HepG2 (cell line): ENCODE data around the gene FOXD2. TPM values are rescaled to one million over a fixed set of nuclear protein-coding genes. Genes with fewer than 3 reads are reported as not detected.
A peak's percentile ranks its signal among the peaks of the same experiment; 100 is the strongest.

ENCODE experiments used
- ARHGAP35 ChIP-seq: sonication (generic); formaldehyde crosslinking; IDR thresholded peaks from 2 replicates; pipeline ENCODE4 v1.9.0; 2022; ENCODE audit warnings: mild to moderate bottlenecking, inconsistent platforms, moderate library complexity, missing genetic modification reagents, borderline replicate concordance
- ATRX ChIP-seq: sonication (generic); formaldehyde crosslinking; IDR thresholded peaks from 2 replicates; pipeline ENCODE4 v1.4.0; 2020; ENCODE audit warnings: missing genetic modification reagents, borderline replicate concordance
- BCL3 ChIP-seq: sonication (generic); formaldehyde crosslinking; IDR thresholded peaks from 2 replicates; pipeline ENCODE4 v1.5.1; 2020; ENCODE audit warnings: mild to moderate bottlenecking, missing genetic modification reagents, moderate library complexity
- CSRNP1 ChIP-seq: sonication (generic); formaldehyde crosslinking; IDR thresholded peaks from 2 replicates; pipeline ENCODE4 v1.8.1; 2023; ENCODE audit warnings: mild to moderate bottlenecking, missing genetic modification reagents
- LRRFIP1 ChIP-seq: sonication (generic); formaldehyde crosslinking; conservative IDR thresholded peaks from 2 replicates; pipeline ENCODE4 v1.4.0; 2020; ENCODE audit warnings: missing genetic modification reagents
- NR2C2 ChIP-seq: sonication (generic); formaldehyde crosslinking; IDR thresholded peaks from 2 replicates; pipeline ENCODE4 v1.4.0; 2020; ENCODE audit warnings: missing genetic modification reagents, mild to moderate bottlenecking, moderate library complexity, borderline replicate concordance
- PATZ1 ChIP-seq: sonication (generic); formaldehyde crosslinking; IDR thresholded peaks from 2 replicates; pipeline ENCODE4 v1.4.0; 2020; ENCODE audit warnings: missing genetic modification reagents
- SP140L ChIP-seq: sonication (generic); formaldehyde crosslinking; IDR thresholded peaks from 2 replicates; pipeline ENCODE4 v1.4.0; 2020; ENCODE audit warnings: missing genetic modification reagents, borderline replicate concordance
- ZFY ChIP-seq: sonication (generic); formaldehyde crosslinking; IDR thresholded peaks from 2 replicates; pipeline ENCODE4 v1.4.0; 2020; ENCODE audit warnings: missing genetic modification reagents
- ZNF18 ChIP-seq: sonication (generic); formaldehyde crosslinking; IDR thresholded peaks from 2 replicates; pipeline ENCODE4 v1.8.0; 2022; ENCODE audit warnings: mild to moderate bottlenecking, missing genetic modification reagents; ENCODE audit not compliant: insufficient replicate concordance
- ZNF260 ChIP-seq: sonication (generic); formaldehyde crosslinking; IDR thresholded peaks from 2 replicates; pipeline ENCODE4 v1.4.0; 2020; ENCODE audit warnings: missing genetic modification reagents, low read depth, mild to moderate bottlenecking, borderline replicate concordance
- ZNF704 ChIP-seq: sonication (generic); formaldehyde crosslinking; IDR thresholded peaks from 2 replicates; pipeline ENCODE4 v1.8.1; 2023; ENCODE audit warnings: mild to moderate bottlenecking, inconsistent platforms, moderate library complexity, missing genetic modification reagents, borderline replicate concordance
- ZNF780A ChIP-seq: sonication (generic); formaldehyde crosslinking; IDR thresholded peaks from 2 replicates; pipeline ENCODE4 v1.8.0; 2022; ENCODE audit warnings: mild to moderate bottlenecking, missing genetic modification reagents, moderate library complexity
- ZXDC ChIP-seq: sonication (generic); formaldehyde crosslinking; IDR thresholded peaks from 2 replicates; pipeline ENCODE4 v1.5.0; 2020; ENCODE audit warnings: mild to moderate bottlenecking, missing genetic modification reagents
- polyA plus RNA-seq, 8 experiments: library from polyadenylated mRNA; depleted of rRNA in 3 of 8; stranded (reverse) in 7 of 8; unstranded in 1 of 8; fragments of >200 nt; fragmentation: Illumina TruSeq in 4 of 8; extraction: Trizol in 4 of 8; gene quantifications; 2 replicates each; pipeline versions ENCODE4 v1.2.1 to v1.2.3, GENCODE V29; 2011 to 2016; ENCODE audit warnings: low read depth in 4 of 8, missing spikeins in 1 of 8, mixed read lengths in 1 of 8; ENCODE audit not compliant: insufficient read depth in 1 of 8
- total RNA-seq, 5 experiments: library from RNA; depleted of rRNA; stranded (reverse); fragments of >200 nt; fragmentation: Illumina TruSeq; extraction: Trizol; gene quantifications; 2 replicates each; pipeline ENCODE4 v1.2.3, GENCODE V29; 2016; ENCODE audit warnings: low read depth in 1 of 5

The FOXD2 gene
- total and polyA plus RNA-seq, 2 of the 13 experiments (the other 11 are each of a cell fraction or from before 2014, with no cell fraction given): 0.01 to 0.09 TPM

GRCh38 chr1:47390843-47391242 lies 47.0 kb upstream of the FOXD2 start (continued):
- TF ChIP-seq PATZ1 (peak; percentile 44; the same call in 1 of the 2 replicates), CSRNP1 (CRISPR knock-in tag) (no peak), ZNF780A (CRISPR knock-in tag) (no peak), ZNF704 (CRISPR knock-in tag) (no peak), ARHGAP35 (CRISPR knock-in tag) (no peak), SP140L (no peak), ZNF260 (no peak), ZNF18 (CRISPR knock-in tag) (no peak), LRRFIP1 (CRISPR knock-in tag) (no peak), ZXDC (CRISPR knock-in tag) (no peak), ZFY (CRISPR knock-in tag) (no peak), BCL3 (no peak), ATRX (no peak), NR2C2 (CRISPR knock-in tag) (peak; percentile 78)
